Kidney epithelial cell (primary cell): Measurements from ENCODE around the gene TAP1. TPM values are rescaled to one million over a fixed set of nuclear protein-coding genes. Genes with fewer than 3 reads are reported as not detected.

Experiments used
- DNase-seq: peaks from one replicate; pipeline ENCODE4 v3.0.0-alpha.2; 2010; ENCODE audit warnings: low read depth
- H3K27me3 ChIP-seq: 2 replicates; pipeline ENCODE4 v1.6.0; 2011; ENCODE audit warnings: low read length; ENCODE audit not compliant: control insufficient read depth, insufficient read depth
- H3K36me3 ChIP-seq: 2 replicates; pipeline ENCODE4 v1.5.1; 2011; ENCODE audit warnings: low read length; ENCODE audit not compliant: control insufficient read depth, insufficient read depth
- H3K4me3 ChIP-seq: 2 replicates; pipeline ENCODE4 v1.5.1; 2011; ENCODE audit warnings: low read depth, mild to moderate bottlenecking, control low read depth, low read length
- CTCF ChIP-seq: IDR thresholded peaks from 2 replicates; pipeline ENCODE4 v1.5.1; 2011; ENCODE audit warnings: mild to moderate bottlenecking, moderate library complexity, low read length, control low read depth, inconsistent platforms; ENCODE audit not compliant: insufficient read depth, poor library complexity, severe bottlenecking
- total RNA-seq: library from RNA; depleted of rRNA; stranded (reverse); fragments of >200 nt; gene quantifications from 2 replicates; pipeline ENCODE4 v1.2.3, GENCODE V29; 2015

The TAP1 gene
- total RNA-seq, 1 donor from 2014 or later, result 77.6 TPM

DNA sequence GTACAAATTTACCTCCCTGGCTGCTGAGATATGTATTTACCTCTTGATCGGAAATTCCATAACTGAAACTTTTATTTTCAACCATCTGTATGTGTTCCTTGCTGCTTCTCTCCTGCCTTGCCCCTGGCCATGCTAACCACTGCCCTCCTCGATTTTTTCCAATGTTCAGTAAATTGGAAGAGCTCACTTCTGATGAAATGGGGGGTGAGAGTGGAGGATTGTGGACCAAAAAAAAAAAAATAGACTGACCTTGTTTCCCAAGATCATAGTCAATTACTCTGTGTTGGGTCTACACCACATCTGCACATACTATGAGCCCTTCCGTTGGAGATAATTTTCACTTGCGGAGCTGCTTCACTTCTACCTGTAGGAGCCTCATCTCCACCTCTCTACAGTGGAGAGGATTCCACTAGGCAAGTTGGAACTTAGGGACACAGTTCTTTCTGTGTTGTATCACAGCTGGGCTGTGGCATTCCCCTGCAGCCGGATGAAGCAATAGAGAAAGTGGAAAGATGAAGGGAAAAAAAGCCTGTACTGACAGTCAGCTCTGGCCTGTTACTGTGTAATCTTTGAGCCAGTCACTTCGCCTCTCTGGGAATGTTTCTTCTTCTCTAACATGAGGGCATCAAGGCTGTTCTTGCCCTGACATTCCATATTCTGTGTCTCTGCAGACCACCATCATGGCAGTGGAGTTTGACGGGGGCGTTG is 2.1 kb upstream of the TAP1 start:
- Histone ChIP-seq H3K4me3 (no peak overlapping the region), H3K36me3 (peaks cover 2% of the 10 kb centered on the region), H3K27me3 (no peaks in the 10 kb centered on the region)
- DNase-seq, result no peak
- no peak for TF ChIP-seq CTCF

GRCh38 chr6:32854376-32855178 is 1.1 kb upstream of the TAP1 start:
- H3K27me3 ChIP-seq, result no peaks in the 10 kb centered on the region
- peak overlapping the region; percentile 72 for H3K4me3 ChIP-seq
- DNase-seq, result no peak
- no peak for TF ChIP-seq CTCF
- peaks cover 2% of the 10 kb centered on the region for H3K36me3 ChIP-seq

GRCh38 chr6:32852844-32853540 is 512 bp downstream of the TAP1 start:
- Histone ChIP-seq H3K27me3 (no peaks in the 10 kb centered on the region), H3K36me3 (peaks cover 2% of the 10 kb centered on the region), H3K4me3 (peak overlapping the region; percentile 72)
- no peak for DNase-seq
- TF ChIP-seq CTCF, result no peak

DNA sequence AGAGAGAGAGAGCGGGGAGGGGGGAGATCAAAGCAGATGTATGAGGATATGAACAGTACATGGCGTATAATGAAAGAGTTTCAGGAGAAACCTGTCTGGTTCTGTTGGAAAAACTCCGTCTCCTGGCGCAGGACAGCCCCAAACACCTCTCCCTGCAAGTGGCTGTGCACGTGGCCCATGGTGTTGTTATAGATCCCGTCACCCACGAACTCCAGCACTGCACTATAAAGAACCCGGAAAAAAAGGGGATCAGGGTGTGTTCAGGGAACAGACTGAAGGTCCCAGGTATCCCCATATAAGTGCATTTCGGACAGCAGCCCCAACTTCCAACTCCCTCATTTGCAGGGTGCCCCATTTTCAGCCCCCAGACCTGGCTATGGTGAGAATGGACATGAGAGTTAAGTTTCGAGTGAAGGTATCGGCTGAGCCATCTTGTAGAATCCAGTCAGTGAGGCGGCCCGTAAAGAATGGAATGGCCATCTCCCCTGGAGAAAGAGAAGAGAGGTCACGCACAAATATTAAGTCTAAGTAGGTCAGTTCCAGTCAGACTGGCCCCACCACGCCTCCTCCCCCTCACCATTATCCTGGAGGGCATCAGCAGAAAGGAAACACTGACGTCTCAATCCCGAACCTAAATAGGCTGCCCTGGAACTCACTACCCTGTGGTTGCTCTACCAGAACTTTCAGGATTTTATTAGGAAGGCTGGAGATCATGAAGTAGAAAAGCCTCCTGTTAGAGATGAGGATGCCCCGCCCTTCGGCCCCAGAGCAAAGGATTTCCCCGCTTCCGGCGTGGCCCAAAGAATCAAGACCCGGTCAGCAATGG is 1.3 kb downstream of the TAP1 start:
- Histone ChIP-seq H3K36me3 (peaks cover 2% of the 10 kb centered on the region), H3K27me3 (no peaks in the 10 kb centered on the region), H3K4me3 (peak overlapping the region; percentile 72)
- no peak for DNase-seq
- TF ChIP-seq CTCF, result no peak

GRCh38 chr6:32851025-32851424 is 2.5 kb downstream of the TAP1 start:
- H3K27me3 ChIP-seq, result no peaks in the 10 kb centered on the region
- peaks cover 2% of the 10 kb centered on the region for H3K36me3 ChIP-seq
- no peak overlapping the region for H3K4me3 ChIP-seq
- DNase-seq, result no peak
- no peak for TF ChIP-seq CTCF
